HG03565 (cell line): ENCODE measurements around the gene CABYR.
A peak's percentile ranks its signal among the peaks of the same experiment; 100 is the strongest.

Experiments used
- ATAC-seq: cut with Tn5 transposase; IDR thresholded peaks from one replicate; pipeline ENCODE4 v1.9.1; 2021; ENCODE audit warnings: mild to moderate bottlenecking, moderate library complexity; ENCODE audit not compliant: unreplicated experiment

CABYR gene, protein sequence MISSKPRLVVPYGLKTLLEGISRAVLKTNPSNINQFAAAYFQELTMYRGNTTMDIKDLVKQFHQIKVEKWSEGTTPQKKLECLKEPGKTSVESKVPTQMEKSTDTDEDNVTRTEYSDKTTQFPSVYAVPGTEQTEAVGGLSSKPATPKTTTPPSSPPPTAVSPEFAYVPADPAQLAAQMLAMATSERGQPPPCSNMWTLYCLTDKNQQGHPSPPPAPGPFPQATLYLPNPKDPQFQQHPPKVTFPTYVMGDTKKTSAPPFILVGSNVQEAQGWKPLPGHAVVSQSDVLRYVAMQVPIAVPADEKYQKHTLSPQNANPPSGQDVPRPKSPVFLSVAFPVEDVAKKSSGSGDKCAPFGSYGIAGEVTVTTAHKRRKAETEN

DNA sequence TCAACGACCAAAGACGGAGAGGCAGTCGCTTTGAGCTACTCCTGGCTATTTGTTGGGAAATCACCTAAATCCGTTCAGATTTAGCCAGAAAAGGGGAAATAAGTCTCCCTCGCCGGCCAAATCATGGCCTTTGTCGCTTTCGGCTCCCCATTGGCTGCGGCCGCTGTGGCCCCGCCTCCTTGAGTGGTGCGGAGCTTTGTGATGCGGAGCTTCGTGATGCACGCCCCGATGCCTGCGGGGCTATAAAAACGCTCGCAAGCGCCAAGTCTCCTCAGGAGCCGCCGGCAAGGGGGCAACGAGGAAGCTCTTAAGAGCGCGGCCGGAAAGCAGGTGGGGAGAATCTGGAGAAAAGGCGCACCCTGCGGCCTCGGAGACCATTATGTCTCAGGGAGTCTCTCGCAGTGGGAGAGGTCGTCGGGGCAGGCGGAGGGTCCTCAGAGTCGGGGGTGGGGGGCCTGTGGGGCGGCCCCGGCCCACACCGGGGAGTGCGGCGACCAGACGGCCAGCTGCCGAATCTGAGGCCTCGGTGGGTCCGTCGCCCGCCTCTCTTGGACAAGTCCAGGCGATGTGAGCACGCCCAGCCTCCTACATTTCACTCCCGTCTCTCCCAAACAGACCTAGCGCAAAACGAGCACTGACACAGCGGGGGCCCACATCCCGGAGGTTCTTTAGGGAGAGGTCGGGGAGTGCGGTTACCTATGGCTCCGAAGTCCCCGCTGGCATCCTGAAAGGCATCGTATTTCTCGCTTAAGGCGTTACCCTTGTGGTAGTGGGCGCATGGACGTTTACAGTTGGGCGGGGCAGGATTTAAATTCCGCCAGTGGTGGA lies at the start of gene CABYR:
Gene CABYR, plus strand, starts transcription at position 274 of the 828 bp plus-strand sequence. CDS start 4,053 bp downstream, outside the sequence.
- ATAC-seq, result peak; percentile 85

DNA sequence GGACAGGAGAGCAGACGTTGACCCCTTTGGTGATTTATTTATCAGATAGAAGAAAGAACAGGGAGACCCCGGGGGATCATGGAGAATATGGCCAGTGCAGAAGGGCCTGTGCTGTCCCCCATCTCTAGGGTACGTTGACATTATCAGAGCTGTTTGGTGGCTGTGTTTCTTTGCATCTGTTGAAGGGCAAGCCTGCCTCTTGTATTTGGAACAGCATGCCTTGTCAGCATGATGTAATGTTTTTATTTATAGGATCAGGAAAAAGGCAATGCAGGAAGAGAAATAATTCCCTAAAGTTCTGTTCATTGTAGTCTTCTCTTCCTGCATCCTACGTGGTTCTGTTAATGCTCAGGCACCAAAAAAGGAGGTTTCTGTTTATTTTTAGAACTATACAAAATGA lies 49.8 kb upstream of the CABYR start:
- no peak for ATAC-seq

DNA sequence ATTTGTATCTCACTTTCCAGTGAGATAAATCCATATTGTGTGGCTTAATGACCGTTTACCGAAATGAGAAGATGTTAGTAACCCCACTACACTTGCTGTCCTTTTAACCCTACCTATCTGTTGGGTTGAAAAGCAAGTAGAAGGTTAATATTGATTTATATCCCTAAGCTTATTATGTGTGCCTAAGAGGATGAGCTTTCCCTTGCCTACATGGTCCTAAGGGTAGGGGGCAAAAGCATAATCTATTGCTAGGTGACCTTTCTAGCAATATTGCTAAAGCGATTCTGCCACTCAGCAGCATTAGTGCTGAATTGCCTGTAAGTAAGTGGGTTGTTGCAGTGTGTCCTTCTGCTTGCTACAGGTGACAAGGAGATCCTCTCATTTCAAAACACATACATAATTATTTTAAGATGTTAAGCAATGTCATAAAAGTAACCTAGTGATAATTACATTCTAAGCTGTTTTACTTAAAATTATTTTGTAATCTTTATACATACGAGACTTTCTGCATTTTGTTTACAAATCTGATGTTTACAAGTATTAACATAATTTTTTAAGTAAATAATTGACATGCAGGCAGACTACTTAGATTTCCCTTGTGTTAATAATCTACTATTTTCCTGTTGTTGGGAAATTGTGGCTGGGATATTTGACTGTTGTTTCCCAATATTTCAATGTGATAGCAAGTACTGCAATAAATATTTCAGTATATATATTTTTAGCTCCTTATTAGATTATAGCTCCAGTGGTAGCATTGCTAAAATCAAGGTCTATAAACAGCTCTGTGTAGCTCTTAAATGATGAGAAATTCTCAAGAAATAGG lies 49.1 kb upstream of the CABYR start:
- no peak for ATAC-seq

DNA sequence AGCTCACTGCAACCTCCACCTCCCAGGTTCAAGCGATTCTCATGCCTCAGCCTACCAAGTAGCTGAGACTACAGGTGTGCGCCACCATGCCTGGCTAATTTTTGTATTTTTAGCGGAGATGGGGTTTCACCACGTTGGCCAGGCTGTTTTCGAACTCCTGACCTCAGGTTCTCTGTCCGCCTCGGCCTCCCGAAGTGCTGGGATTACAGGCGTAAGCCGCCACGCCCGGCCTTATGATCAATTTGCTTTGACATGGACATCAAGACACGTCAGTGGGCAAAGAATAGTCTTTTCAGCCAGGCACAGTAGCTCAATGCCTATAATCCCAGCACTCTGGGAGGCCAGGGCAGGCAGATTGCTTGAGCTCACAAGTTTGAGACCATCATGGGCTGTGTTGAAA lies 48.0 kb upstream of the CABYR start:
- ATAC-seq, result no peak

DNA sequence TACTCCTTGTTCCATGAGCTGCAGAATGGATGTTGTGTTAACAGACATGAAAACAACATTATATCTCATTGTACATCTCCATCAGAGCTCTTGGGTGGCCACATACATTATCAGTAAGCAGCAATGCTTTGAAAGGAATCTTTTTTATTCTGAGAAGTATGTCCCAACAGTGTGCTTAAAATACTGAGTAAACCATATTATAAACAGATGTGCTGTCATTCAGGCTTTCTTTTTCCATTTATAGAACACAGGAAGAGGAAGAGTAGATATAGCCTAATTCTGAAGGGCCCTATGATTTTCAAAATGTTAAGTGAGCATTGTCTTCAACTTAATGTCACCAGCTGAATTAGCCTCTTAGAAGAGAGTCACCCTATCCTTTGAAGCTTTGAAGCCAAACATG lies 44.3 kb upstream of the CABYR start:
- ATAC-seq, result no peak

DNA sequence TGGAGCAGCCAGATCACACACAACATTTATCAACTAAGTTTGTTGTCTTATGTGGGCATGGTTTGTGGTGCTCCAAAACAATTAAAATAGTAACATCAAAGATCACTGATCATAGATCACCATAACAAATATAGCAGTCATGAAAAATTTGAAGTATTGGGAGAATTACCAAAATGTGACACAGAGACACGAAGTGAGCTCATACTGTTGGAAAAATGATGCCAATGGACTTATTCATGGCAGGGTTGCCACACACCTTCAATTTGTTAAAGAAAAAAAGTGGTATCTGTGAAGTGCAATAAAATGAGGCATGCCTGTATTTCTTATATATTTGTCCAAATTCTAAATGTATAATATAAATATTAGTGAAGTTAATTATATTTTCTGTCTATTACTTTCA lies 42.9 kb upstream of the CABYR start:
- ATAC-seq, result no peak

DNA sequence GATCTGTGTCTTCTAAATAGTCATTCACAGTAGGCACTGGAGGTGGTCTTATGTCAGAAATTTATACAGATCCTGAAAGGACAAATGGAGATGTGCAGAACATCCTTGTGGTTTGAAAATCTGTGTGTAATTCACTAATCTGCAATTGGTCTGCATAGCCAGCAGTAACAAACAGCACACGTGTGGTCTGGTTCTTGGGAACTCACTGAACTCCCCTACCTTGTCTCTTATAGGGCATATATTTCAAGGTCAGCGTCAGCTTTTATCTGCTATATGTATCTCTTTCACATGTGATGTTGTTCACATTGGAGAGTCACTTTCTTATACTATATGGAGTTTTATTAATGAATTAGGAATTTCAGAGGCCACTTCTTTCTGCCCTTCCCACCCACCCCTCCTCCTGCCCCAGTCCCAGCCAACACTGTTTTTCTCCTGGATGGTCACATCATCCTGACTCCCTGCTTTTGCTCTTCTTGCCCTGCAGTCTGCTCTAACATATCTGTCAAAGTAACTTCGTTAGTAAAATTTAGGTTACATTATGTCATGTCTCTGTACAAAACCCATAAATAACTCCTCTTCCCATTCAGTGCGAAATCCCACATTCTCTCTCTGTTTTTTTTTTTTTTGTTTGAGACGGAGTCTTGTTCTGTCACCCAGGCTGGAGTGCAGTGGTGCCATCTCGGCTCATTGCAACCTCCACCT lies 35.4 kb upstream of the CABYR start:
- no peak for ATAC-seq

DNA sequence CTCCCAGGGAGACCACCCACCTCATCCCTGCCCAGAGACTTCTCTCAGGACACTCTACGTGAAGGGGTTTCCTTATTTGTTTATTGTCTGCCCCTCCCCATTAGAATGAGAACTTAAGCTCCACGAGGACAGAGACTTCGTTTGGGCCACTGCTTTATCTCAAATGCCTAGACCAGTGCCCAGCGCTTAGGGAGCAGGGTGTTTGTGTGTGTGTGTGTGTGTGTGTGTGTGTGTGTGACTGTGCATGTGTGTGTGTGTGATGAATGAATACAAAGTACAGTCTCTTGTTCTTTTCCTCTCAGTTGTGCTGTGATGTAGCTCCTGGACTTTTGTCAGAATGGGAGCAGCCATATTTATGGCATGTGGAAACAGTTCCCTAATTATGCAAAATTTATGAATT lies 34.4 kb upstream of the CABYR start:
- no peak for ATAC-seq

DNA sequence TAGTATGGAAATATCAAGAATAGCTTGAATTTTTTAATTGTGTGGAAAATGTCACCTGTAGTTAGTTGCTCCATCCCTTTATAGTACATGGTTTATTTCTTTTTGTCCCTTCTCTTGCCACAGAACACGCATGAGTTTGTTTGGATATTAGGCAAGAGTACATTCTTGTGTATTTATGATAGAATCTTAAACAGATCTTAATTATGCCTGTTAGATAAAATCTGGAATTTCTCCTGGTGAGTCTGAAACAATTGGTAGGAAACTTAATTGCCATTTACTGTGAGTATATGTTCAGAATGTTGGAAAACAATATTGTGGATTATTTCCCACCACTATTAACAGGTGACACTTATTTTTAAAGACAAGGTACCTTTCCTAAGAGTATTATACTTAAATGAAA lies 30.2 kb upstream of the CABYR start:
- ATAC-seq, result no peak

DNA sequence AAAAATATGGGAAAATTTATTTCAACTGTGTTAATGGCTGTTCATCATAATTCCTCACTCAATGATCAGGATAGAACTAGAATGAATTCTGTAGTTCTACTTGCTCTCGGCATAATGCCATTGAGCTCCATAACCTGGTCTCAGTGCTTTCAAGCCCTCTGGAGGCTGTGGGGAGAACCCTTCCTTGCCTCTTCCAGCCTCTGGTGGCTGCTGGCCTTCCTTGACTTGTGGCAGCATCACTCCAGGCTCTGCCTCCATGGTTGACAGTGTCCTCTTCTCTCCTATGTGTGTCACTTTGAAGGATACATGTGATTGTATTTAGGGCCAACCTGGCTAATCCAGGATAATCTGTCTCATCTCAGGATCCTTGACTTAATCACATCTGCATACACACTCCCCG lies 26.9 kb upstream of the CABYR start:
- no peak for ATAC-seq

DNA sequence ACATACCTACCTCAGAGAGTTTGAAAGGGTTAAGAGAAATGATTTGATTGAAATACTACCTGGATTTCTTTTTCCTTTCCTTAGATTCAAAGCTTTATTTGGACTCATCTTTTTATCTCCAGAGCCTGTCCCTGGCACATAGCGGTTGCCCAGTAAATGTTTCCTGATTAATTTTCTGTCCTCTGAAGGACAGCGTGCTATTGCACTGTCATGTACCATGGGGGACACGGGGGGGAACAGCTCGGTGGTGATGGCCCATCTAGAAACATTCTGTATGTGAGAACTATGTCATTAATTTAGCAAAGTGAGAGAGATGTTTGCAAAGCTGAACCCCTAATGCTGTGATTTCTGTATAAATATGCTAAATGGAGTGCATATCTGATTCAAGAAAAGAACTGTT lies 26.4 kb upstream of the CABYR start:
- ATAC-seq, result no peak

DNA sequence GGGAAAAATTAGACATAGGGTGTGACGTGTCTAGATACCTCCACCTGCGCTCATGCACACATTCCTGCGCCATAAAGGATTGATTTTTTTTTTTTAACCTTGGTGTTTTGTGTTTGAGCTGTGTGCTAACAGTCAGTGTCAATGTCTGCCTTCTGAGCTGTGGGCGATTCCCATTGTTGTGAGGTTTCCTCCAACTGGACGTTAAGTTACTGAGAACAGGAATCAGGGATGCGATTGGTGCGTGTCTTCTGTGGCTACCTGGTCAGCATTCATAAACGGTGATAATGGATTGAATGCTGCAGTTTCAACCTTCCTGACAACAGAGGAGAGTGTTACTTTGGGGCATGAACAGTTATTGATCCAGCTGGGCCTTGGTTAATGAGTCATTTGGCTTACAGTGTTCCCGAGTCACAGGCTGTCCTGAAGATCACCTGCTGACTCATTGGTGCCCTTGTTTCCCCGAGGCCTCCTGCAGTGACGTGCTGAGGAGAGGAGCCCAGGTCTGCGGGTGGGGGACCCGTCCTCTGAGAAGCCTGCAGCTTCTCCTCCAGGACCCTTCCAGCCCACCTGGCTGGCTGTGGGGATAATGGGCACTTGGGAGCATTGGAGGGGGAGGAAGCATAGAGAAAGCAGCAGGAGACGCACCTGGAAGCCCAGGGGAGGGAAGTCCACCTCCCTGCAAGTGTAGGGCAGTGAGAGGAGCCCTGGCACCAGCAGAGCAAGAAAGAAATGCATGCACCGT lies 25.8 kb upstream of the CABYR start:
- ATAC-seq, result no peak

DNA sequence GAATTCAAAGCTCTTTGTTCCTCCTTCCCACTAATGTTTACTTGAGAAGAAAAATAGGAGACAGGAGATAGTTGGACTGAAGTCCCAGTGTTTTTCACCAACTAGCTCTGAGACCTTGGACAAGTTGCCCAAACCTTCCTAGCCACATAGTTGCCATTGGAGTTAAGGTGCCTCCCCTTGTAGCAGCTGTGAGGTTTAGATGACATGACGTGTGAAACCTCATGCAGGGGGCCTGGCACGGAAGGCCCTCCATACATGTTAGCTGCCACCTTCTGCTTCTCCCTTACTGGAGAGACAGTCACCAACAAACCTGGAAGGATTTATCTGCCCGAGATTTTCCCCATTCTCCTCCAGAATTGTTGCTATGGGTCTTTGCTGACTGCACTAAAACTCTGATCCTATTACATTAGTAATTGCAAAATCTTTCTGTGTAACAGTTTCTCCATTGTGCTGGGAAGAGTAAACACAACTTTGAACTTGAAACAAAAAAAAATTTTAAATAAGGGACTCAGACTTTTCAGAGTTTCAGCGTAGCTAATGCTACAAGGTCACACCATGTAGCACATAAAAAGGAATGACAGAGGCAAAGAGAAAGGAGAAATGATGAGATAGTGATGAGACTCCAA lies 23.8 kb upstream of the CABYR start:
- no peak for ATAC-seq

DNA sequence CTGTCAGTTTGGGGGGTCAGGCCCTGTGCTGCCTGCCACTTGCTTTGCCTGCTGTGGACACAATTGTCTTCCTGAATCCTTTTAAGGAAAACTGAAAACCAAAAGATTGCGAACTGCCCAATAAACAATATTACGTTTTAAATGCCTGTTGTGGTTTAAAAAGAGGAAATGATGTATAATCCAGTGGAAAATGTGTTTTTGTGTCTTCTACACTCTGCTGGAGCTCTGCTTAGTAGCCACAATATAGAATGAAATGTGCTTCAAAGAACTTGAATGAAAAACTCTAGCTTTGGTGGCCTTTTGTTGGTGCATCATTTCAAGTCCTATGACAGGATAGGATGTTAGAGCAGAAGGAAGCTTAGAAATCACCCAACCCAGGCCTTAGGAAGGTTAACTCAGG lies 23.2 kb upstream of the CABYR start:
- ATAC-seq, result no peak

DNA sequence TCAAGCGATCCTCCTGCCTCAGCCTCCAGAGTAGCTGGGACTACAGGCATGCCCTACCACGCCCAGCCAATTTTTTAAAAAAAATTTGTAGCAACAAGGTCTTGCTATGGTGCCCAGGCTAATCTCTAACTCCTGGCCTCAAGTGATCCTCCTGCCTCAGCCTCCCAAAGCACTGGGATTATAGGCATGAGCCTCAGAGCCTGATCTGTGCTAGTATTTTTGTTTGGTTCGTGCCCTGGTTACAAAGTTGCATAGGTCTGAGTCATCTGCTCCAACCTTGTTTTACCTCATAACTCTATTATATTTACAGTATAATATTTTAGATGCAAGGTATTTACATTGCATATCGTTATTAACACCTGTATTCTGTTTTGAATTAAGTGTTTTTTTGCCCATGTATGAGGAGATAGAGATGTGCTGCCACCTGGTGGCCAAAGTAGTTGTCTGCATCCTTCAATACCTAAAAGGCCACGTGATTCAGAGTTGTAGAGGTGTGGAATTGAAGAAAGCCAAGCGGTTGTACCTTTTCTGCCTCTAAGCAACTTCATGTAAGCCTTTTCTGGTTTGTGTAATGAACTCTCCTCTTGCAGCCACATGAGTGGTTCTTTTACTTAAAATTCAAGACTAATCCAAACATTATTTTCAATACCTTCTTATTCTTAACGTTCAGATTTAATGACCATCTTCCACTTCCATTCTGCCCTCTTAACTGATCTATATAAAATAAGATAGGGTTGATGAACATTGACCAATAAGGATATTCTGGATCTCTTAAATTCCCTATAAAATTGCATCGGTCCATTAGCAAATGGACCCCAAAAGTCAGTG lies 19.9 kb upstream of the CABYR start:
- peak; percentile 60 for ATAC-seq

DNA sequence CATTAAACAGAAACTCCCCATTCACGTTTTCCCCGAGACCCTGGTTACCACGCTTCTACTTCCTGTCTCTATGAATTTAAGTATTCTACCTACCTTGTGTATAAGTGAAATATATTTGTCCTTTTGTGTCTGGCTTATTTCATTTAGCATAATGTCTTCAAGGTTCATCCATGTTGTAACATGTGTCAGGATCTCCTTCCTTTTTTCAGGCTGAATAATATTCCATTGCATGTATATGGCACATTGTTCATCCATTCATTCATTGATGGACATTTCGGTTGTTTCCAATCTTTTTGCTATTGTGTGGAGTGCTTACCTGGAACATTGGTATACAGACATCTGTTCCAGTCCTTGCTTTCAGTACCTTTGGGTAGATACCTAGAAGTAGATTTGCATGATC lies 18.2 kb upstream of the CABYR start:
- no peak for ATAC-seq

DNA sequence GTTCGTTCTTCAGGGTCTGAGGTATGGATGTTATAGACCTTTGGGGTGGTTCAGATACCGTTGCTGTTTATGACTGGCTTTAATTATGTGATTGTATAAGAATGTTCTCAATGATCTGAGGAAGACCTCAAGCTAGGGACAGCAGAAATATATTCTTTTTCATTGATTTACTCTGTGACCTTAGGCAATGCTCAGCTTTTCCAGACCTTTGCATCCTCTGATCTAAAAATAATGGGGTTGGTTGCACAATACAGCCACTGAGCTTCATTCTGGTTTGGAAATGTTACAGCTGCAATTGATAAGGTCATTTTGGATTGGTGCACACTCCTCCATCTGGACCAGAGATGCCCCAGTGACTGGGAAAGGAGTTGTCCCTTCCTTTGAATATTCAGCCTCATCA lies 17.2 kb upstream of the CABYR start:
- ATAC-seq, result no peak

DNA sequence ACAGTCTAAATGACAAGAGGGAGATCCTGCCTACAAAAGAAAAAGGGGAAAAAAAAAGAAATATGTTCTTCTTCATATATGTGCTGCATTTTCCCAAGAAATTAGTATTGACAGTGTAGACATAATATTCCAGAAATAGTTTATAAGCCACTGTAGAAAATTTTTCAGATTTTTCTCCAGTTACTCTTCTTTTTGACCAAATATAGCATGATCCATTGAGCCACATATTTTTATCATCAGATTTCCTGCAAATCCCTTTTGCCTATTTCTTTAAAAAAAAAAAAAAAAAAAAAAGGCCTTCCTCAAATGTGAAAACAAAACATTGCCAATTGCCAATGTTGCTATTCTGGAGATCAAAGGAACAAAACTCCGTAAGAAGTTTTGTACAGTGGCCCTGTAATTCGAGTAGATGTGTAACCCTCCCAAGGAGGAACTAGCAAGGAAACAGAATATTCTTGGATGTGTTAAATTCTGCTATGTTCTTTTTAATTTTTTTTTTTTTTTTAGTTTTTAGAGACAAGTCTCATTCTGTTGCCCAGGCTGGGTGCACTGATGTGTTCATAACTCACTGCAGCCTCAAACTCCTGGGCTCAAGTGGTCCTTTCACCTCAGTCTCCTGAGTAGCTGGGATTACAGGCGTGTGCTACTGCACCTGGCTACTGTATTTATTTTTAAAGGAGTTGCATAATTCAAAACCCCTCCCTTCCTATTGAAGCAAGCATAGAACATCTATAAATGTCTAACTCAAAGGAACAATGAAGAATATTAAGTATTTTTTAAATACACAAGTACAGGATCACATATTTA lies 12.5 kb upstream of the CABYR start:
- ATAC-seq, result no peak
